ENCODE measurements around the gene SFXN1.

The SFXN1 gene

DNA sequence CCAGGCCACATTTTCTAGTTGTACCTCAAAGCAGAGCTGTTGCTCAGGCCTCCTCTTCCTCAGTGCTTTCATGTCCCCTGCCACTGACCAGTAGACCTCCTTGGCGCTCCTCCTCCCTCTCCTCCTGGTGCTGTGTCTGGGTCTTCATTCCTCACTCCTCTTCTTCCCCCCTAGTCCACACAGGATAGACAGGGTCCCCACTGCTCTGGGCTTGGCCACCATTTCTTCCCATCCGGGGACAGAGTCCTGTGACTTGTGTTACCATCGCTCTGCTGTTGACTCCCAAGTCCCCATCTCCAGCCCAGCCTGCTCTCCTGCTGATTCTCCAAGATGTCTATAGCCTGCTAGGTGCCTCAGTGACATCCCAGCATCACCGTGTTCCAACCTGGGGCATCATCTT, 91.3 kb downstream of the SFXN1 start:
- in situ Hi-C loops (cut with MboI; ENCODE audit: low pct_unique_long_range_greater_than_20kb, low sequenced_read_pairs, unreplicated experiment) = no loop called here
- no peak for DNase-seq (ENCODE audit: low spot score)
- TF ChIP-seq, protein P1, sequence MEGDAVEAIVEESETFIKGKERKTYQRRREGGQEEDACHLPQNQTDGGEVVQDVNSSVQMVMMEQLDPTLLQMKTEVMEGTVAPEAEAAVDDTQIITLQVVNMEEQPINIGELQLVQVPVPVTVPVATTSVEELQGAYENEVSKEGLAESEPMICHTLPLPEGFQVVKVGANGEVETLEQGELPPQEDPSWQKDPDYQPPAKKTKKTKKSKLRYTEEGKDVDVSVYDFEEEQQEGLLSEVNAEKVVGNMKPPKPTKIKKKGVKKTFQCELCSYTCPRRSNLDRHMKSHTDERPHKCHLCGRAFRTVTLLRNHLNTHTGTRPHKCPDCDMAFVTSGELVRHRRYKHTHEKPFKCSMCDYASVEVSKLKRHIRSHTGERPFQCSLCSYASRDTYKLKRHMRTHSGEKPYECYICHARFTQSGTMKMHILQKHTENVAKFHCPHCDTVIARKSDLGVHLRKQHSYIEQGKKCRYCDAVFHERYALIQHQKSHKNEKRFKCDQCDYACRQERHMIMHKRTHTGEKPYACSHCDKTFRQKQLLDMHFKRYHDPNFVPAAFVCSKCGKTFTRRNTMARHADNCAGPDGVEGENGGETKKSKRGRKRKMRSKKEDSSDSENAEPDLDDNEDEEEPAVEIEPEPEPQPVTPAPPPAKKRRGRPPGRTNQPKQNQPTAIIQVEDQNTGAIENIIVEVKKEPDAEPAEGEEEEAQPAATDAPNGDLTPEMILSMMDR (IDR thresholded peaks at IDR 0.05; ENCODE audit: extremely low read depth, insufficient read depth, missing control alignments) = no peak

DNA sequence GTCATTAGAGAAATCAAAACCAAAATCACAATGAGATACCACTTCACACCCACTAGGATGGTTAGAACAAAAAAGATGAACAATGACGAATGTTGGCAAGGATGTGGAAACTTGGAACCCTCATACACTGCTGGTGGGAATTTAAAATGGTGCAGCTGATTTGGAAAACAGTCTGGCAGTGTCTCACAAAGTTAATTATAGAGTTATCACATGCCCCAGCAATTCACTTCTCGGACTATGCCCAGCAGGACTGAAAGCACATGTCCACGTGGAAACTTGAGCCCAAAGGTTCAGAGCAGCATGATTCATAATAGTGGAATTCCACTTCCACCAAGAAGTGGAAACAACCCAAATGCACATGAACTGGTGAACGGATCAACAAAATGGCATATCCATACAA, 94.5 kb downstream of the SFXN1 start:
- TF ChIP-seq, protein P1 (IDR thresholded peaks at IDR 0.05; ENCODE audit: extremely low read depth, insufficient read depth, missing control alignments) = no peak
- DNase-seq (ENCODE audit: low spot score) = no peak
- in situ Hi-C loops (cut with MboI; ENCODE audit: low pct_unique_long_range_greater_than_20kb, low sequenced_read_pairs, unreplicated experiment) = no loop called here

DNA sequence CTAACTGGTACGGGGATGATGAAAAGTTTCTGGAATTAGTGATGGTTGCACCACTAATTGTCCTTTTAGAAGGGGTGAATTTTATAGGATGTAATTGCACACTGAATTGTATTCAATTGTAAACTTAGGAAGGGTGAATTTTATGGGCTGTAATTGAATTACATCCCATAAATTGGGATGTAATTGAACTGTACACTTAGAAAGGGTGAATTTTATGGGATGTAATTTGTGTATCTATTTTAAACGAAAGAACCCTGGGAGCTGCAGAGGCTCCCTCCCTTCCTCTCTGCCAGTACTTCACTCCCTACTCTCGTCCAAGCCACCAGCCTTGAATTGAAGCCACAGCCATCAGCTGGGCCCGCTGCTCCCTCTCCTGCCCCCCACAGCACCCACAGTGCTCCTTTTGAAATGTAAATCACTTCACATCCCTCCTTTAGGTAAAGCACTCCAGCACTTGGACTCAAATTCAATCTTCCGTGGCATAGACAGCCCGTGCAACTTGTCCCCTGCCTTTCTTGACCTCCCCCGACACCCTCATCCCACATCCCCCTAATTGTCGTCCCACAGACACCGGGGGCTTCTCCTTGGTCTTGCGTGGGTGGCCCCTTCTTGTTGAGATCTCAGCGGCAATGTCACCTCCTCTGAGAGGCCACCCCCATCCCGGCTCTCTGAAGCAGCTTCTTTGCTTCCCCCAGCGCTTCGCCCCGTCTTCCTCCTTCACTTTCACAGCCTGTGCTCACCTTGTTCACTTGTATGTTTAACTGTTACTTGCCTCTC, 95.3 kb downstream of the SFXN1 start:
- no peak for DNase-seq (ENCODE audit: low spot score)
- in situ Hi-C loops (cut with MboI; ENCODE audit: low pct_unique_long_range_greater_than_20kb, low sequenced_read_pairs, unreplicated experiment) = no loop called here
- TF ChIP-seq, protein P1 (IDR thresholded peaks at IDR 0.05; ENCODE audit: extremely low read depth, insufficient read depth, missing control alignments) = no peak

DNA sequence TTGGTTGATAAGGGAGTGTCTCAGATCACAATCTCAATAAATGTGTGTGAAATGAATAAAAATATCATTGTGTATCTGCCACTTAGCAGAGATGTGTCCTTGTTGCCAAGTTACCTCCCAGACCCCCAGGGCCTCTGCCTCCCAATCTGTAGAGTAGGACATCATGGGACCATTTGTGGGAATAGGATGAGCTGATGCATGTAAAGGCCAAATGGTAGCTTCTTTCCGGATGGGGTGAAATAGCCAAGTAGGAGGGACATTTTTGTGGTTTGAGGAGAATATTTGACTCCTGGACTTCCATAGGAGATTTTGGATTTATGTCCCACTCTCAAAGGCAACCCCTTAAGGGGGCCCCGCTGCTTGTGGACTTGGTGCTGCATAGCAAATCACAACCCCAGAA, 96.9 kb downstream of the SFXN1 start:
- in situ Hi-C loops (cut with MboI; ENCODE audit: low pct_unique_long_range_greater_than_20kb, low sequenced_read_pairs, unreplicated experiment) = no loop called here
- TF ChIP-seq, protein P1 (IDR thresholded peaks at IDR 0.05; ENCODE audit: extremely low read depth, insufficient read depth, missing control alignments) = no peak
- DNase-seq (ENCODE audit: low spot score) = no peak

DNA sequence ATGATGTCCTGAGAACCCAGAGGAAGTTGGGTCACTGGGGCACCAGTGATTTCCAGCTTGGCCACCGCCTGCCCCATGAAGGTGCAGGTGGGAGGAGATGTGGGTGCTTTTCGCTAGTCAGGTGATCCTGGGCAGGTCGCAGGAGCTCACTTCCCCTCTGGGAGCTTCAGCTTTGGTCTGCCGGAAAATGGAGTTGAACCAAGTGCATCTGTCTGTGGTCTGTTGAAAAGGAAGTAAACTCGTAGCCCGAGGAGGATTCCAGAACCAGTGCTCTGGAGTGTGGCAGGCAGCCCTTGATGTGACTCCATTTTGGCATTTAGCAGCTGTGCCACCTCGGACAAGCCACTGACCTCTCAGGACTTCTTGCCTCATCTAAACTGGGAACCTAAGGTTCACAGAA, 97.7 kb downstream of the SFXN1 start:
- DNase-seq (ENCODE audit: low spot score) = no peak
- TF ChIP-seq, protein P1 (IDR thresholded peaks at IDR 0.05; ENCODE audit: extremely low read depth, insufficient read depth, missing control alignments) = no peak
- in situ Hi-C loops (cut with MboI; ENCODE audit: low pct_unique_long_range_greater_than_20kb, low sequenced_read_pairs, unreplicated experiment) = no loop called here

DNA sequence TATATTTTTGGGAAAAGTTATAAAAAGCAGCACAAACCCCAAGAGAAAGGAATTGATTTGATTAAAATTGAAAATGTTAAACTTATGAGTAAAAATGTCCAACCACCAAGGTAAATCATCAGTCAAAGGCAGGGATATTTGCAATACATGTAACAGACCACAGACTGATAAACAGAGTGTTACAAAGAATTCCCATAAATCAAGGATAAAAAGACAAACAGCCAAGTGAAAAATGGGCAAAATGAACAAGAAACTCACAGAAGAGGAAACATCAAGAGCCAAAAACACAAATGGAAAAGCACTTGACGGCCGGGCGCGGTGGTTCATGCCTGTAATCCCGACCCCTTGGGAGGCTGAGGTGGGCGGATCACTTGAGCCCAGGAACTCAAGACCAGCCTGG, 98.2 kb downstream of the SFXN1 start:
- in situ Hi-C loops (cut with MboI; ENCODE audit: low pct_unique_long_range_greater_than_20kb, low sequenced_read_pairs, unreplicated experiment) = no loop called here
- TF ChIP-seq, protein P1 (IDR thresholded peaks at IDR 0.05; ENCODE audit: extremely low read depth, insufficient read depth, missing control alignments) = no peak
- DNase-seq (ENCODE audit: low spot score) = no peak
